ENCODE results near the gene SMPDL3A.

DNA sequence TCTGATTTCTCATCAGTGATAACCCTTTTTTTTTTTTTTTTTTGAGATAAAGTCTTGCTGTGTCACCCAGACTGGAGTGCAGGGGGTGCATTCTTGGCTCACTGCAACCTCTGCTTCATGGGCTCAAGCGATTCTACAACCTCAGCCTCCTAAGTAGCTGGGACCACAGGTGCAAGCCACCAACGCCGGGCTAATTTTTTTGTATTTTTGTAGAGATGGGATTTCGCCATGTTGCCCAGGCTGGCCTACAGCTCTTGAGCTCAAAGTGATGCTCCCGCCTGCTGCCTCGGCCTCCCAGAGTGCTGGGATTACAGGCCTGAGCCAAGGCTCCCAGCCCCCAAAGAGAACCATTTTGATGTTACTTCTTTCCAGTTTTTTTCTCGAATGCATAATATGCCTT is 7.3 kb upstream of the SMPDL3A start:
- TF ChIP-seq POLR2AphosphoS5 (IDR thresholded peaks at IDR 0.05) (no peak), POLR2A (IDR thresholded peaks at IDR 0.05) (no peak)
- TF ChIP-seq, protein P1, sequence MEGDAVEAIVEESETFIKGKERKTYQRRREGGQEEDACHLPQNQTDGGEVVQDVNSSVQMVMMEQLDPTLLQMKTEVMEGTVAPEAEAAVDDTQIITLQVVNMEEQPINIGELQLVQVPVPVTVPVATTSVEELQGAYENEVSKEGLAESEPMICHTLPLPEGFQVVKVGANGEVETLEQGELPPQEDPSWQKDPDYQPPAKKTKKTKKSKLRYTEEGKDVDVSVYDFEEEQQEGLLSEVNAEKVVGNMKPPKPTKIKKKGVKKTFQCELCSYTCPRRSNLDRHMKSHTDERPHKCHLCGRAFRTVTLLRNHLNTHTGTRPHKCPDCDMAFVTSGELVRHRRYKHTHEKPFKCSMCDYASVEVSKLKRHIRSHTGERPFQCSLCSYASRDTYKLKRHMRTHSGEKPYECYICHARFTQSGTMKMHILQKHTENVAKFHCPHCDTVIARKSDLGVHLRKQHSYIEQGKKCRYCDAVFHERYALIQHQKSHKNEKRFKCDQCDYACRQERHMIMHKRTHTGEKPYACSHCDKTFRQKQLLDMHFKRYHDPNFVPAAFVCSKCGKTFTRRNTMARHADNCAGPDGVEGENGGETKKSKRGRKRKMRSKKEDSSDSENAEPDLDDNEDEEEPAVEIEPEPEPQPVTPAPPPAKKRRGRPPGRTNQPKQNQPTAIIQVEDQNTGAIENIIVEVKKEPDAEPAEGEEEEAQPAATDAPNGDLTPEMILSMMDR (IDR thresholded peaks at IDR 0.05), result no peak

All from breast epithelium (tissue), 3 donors.